ENCODE data around the gene SCN11A. TPM values are rescaled to one million over a fixed set of nuclear protein-coding genes. Genes with fewer than 3 reads are reported as not detected.
A peak's percentile ranks its signal among the peaks of the same experiment; 100 is the strongest.
"Not testable (repeated sequence)": the region's sequence is repeated elsewhere in the genome, so short reads cannot be mapped to it uniquely, and the experiment has no call there.

Gene SCN11A
- total RNA-seq, 1 donor: under 0.01 TPM

- TF ChIP-seq, protein P1, sequence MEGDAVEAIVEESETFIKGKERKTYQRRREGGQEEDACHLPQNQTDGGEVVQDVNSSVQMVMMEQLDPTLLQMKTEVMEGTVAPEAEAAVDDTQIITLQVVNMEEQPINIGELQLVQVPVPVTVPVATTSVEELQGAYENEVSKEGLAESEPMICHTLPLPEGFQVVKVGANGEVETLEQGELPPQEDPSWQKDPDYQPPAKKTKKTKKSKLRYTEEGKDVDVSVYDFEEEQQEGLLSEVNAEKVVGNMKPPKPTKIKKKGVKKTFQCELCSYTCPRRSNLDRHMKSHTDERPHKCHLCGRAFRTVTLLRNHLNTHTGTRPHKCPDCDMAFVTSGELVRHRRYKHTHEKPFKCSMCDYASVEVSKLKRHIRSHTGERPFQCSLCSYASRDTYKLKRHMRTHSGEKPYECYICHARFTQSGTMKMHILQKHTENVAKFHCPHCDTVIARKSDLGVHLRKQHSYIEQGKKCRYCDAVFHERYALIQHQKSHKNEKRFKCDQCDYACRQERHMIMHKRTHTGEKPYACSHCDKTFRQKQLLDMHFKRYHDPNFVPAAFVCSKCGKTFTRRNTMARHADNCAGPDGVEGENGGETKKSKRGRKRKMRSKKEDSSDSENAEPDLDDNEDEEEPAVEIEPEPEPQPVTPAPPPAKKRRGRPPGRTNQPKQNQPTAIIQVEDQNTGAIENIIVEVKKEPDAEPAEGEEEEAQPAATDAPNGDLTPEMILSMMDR (IDR thresholded peaks at IDR 0.05; ENCODE audit: insufficient read depth, low read length): no peak
- no peak overlapping the region for H3K4me3 ChIP-seq (ENCODE audit: low read depth, low read length)
- DNase-seq (ENCODE audit: low read depth): peak; percentile 10
These were observed 15.5 kb upstream of the SCN11A start for GRCh38 chr3:39067286-39067685.

DNA sequence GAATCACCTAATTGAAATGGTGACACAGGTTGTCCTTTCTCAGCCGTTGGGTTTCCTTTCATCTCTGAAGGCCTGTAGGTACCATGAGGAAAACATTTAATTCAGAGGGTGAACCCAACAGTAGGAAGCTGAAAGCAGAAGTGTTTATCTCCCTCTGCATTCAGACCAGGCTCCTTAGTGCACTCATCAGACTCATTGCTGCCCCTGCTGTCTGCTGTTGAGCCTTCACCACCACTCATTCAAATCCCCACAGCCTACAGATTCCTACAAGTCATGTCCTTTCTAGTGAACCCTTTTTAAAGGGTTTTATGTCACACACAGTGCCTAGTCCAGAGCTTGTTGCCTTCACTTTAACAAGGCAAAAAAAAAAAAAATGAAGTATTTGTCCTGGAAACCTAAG, 13.5 kb upstream of the SCN11A start:
- TF ChIP-seq, protein P1 (IDR thresholded peaks at IDR 0.05; ENCODE audit: insufficient read depth, low read length): peak; percentile 61
- DNase-seq (ENCODE audit: low read depth): peak; percentile 39
- no peak overlapping the region for H3K4me3 ChIP-seq (ENCODE audit: low read depth, low read length)

DNA sequence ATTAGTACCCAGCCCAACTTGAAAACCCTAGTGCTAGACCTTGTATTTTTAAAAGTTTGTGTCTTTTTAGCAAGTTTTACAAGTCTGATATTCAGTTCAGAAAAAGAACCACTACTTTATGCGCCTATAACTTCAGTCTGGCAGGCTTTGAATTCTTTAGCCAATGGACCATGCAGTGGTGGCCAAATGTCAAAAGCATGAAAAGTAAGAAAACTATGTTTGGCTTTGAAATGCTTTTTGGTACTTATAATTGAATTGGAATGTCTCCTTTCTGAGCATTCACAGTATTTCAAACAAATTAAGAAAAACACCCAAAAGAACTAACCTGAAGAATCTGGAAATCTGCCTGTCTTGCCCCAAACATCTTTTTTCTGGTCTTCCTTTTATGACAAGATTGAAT, 12.9 kb upstream of the SCN11A start:
- DNase-seq (ENCODE audit: low read depth): peak; percentile 64
- H3K4me3 ChIP-seq (ENCODE audit: low read depth, low read length): no peak overlapping the region
- TF ChIP-seq, protein P1 (IDR thresholded peaks at IDR 0.05; ENCODE audit: insufficient read depth, low read length): no peak

GRCh38 chr3:39063143-39063542, 11.4 kb upstream of the SCN11A start:
- DNase-seq (ENCODE audit: low read depth): no peak
- H3K4me3 ChIP-seq (ENCODE audit: low read depth, low read length): no peak overlapping the region
- TF ChIP-seq, protein P1 (IDR thresholded peaks at IDR 0.05; ENCODE audit: insufficient read depth, low read length): no peak

DNA sequence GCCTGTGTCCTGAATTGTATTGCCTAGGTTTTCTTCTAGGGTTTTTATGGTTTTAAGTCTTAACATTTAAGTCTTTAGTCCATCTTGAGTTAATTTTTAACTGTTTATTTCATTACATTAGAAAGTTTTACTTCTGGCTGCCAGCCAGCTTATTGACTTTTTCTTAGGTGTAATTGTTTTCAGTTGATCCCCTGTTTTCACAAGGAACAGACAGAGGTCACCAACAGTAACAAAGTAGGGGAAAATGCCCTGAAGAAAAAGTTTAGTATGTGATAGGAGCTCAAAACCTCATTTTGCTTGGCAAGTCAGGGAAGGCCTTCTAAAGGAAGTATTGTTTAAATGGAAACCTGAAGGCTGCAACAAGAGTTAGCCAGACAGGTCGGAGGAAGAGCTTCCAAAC, 10.4 kb upstream of the SCN11A start:
- no peak for DNase-seq (ENCODE audit: low read depth)
- TF ChIP-seq, protein P1 (IDR thresholded peaks at IDR 0.05; ENCODE audit: insufficient read depth, low read length): no peak

DNA sequence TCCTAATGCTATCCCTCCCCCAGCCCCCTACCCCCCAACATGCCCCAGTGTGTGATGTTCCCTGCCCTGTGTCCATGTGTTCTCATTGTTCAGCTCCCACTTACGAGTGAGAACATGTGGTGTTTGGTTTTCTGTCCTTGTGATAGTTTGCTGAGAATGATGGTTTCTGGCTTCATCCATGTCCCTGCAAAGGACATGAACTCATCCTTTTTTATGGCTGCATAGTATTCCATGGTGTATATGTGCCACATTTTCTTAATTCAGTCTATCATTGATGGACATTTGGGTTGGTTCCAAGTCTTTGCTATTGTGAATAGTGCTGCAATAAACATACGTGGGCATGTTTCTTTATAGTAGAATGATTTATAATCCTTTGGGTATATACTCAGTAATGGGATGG, 9.5 kb upstream of the SCN11A start:
- H3K4me3 ChIP-seq (ENCODE audit: low read depth, low read length); DNase-seq (ENCODE audit: low read depth): not testable (repeated sequence)

More for the DNA sequence above, 10.4 kb upstream of the SCN11A start:
- no peak overlapping the region for H3K4me3 ChIP-seq (ENCODE audit: low read depth, low read length)

GRCh38 chr3:39056151-39056550, 4.4 kb upstream of the SCN11A start:
- H3K4me3 ChIP-seq (ENCODE audit: low read depth, low read length): no peak overlapping the region
- TF ChIP-seq, protein P1 (IDR thresholded peaks at IDR 0.05; ENCODE audit: insufficient read depth, low read length): no peak
- DNase-seq (ENCODE audit: low read depth): no peak

Data from fibroblast of the aortic adventitia (primary cell).